A549 treated with Hydrocortisone at 1 μM for 4 hours (cell line): Measurements from ENCODE around the gene ZNF283. TPM values are rescaled to one million over a fixed set of nuclear protein-coding genes. Genes with fewer than 3 reads are reported as not detected.

Source experiments
- total RNA-seq: library from RNA; stranded (reverse); fragments of 200-300 nt; extraction: Qiagen RNA extraction; gene quantifications from 5 replicates; pipeline ENCODE4 v1.2.3, GENCODE V29; 2022

Gene ZNF283
- total RNA-seq, result 3.9 to 6.1 TPM (median 4.8 TPM) in 5 replicates

DNA sequence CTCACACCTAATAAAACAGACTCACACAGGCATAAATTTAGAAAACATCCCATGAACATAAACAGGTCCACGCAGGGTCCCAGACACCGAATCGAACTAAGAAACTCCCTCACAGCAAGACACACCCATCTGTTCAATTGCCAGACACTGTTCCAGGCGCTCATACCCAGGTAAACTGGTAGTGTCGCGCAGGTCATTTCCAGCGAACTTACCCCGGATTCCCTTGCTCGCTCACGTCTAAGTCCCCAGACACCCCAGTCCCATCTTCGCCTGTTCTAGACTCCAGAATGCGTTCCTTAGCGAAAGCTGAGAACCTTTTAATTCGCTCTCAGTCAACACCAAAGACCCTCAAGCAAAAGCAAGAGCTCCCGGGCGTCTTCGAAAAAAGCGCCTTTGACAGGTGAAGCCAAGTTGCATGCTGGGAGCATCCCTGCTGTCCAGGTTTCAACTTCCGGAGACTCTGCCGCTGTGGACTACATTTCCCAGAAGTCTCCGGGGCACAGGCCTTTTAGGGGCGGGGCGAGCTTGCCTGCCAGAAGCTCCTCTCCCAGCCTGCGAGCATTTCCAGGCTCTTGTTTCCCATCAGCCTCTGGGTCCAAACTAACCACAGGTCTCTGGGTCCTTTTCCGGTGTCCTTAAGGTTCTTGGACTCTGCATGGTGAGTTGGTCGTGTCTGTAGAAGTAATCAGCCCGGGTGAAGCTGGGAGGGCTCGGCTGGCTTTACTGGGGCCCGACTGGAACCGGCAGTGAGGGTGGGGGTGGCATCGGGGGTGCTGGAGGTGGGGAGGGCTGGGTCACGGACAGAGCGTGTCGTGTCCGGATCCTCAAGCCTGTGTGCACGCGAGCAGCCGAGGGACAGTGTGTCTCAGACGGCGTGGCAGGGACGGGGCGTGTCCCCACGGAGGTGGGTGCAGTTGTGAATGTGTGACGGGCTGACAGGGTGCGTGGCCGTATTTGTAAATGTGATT is at the start of gene ZNF283:
Gene ZNF283, plus strand, starts transcription at position 535 of the 968 bp plus-strand sequence. CDS start 6,184 bp downstream, outside the sequence.

DNA sequence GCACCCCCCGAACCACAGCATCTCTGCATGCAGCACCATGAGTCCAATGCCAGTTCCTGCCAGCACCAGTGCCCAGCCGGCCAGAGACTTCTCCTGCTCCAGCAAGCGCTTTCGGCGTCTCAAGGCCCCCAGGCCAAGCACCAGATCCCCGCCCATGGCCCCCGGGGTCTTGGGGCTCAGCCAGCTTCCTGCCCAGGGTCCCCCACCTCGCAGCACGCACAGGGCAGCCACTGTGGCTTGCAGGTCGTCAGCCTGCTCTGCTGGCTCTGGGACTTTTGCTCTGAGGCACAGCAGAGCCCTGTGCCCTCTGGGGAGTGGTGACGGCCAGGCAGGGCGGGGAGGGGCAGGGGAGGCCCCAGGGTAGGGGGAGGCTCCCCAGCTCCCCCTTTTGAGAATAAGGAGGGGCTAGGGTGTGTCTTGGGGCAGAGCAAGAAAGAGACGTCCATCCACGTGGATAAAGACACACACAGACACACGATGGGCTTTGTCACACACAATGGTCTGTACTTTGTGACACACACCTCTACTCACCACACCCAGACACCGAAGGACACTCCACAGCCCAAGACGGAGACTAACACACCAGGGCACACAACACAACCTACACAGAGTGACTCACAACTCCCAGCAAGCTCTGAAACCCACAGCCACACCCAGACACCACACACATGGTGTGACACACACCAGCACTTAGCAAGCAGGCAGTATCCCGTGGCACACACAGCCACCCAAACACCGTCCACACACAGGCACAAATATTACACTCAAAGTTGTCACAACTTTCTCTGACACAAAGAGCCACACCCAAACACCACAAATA is 46.2 kb upstream of the ZNF283 start, which contains the start of gene KCNN4:
Gene KCNN4, minus strand, starts transcription at position 268 of the 820 bp plus-strand sequence. Its CDS starts 112 bp downstream, at position 156.

DNA sequence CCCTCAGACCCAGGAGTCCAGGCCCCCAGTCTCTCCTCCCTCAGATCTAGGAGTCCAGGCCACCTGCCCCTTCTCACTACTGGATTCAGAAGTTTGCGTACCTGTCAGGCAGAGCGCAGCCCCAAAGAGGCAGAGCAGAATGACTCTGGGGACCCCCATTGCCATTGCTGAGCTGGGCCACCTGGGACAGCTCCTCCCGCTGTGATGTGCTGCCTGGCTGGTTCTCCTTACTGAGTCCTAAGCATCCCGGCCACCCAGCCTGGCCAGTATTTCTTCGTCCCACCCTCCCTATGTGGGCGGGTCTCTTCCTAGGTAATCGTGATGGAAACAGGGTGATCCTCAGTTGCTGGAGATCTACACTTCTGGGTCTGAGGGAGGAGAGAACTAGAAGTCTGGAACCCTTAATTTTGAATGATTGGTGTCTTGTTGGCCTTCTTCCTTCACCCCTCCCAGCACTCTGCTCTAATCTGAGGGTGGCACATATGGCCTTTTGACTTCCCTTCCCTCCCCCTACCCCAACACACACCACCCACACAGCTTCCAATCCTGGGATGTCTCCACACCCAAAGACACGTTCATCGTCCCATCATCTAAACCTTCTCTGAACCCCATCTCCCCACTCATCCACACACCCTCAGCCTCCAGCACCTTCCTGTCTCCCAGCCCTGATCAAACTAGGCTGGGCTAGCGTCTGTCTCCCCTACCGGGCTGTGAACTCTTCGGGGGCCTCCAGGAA is 24.7 kb upstream of the ZNF283 start, which contains the start of gene LYPD5:
Gene LYPD5, minus strand, starts transcription at position 232 of the 736 bp plus-strand sequence. Its CDS starts 67 bp downstream, at position 165.

DNA sequence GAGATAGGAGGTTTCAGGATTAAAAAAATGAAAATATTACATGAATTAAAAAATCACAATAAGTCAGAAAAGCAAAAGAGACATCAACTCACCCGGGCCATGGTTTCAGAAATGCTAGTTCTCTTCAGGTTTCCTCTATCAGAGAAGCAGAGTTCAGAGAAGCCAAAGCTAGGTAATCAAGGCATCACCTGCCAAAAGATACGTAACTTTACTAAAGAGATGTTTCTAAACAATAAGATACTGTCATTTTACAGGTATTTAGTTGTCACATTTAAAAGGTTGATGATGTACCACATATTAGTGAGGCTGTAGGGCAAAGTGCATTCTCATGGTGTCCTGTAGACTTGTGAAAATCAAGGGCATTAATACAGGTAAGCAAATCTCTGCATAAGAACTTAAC is 56.7 kb downstream of the ZNF283 start, which contains the start of gene ZNF404:
Gene ZNF404, minus strand, starts transcription at position 101 of the 400 bp plus-strand sequence.

Other genes starting within 250 kb of the ZNF283 start
- 4.8 to 7.7 TPM (median 5.9 TPM) in 5 replicates for gene IRGQ, start 231.2 kb upstream of the ZNF283 start, total RNA-seq
- gene ZNF576, start 230.7 kb upstream of the ZNF283 start, total RNA-seq, result 12.8 to 21.4 TPM (median 19.3 TPM) in 5 replicates
- gene SRRM5, start 215.2 kb upstream of the ZNF283 start, total RNA-seq, result 0.71 to 0.94 TPM (median 0.84 TPM) in 5 replicates
- gene ZNF428, start 207.7 kb upstream of the ZNF283 start, total RNA-seq, result 41.8 to 62.6 TPM (median 62.3 TPM) in 5 replicates
- gene CADM4, start 187.5 kb upstream of the ZNF283 start, total RNA-seq, result 7.7 to 11.6 TPM (median 8.9 TPM) in 5 replicates
- 59.0 to 67.2 TPM (median 63.7 TPM) in 5 replicates for gene PLAUR, start 157.2 kb upstream of the ZNF283 start, total RNA-seq
- gene IRGC, start 111.2 kb upstream of the ZNF283 start, total RNA-seq, result not detected in 5 replicates
- 49.2 to 64.3 TPM (median 55.9 TPM) in 5 replicates for gene SMG9, start 72.4 kb upstream of the ZNF283 start, total RNA-seq
- 42.2 to 55.5 TPM (median 53.1 TPM) in 5 replicates for gene KCNN4, start 46.3 kb upstream of the ZNF283 start, total RNA-seq
- gene LYPD5, start 24.9 kb upstream of the ZNF283 start, total RNA-seq, result 0.11 to 0.39 TPM (median 0.18 TPM) in 5 replicates
- 0.13 to 0.39 TPM (median 0.21 TPM) in 5 replicates for gene ZNF404, start 56.6 kb downstream of the ZNF283 start, total RNA-seq
- 8.7 to 12.8 TPM (median 9.8 TPM) in 5 replicates for gene ZNF45, start 108.0 kb downstream of the ZNF283 start, total RNA-seq
- gene ZNF221, start 123.9 kb downstream of the ZNF283 start, total RNA-seq, result 0.51 to 0.84 TPM (median 0.60 TPM) in 5 replicates
- 1.9 to 3.6 TPM (median 3.0 TPM) in 5 replicates for gene ZNF155, start 156.9 kb downstream of the ZNF283 start, total RNA-seq
- gene ZNF230, start 175.6 kb downstream of the ZNF283 start, total RNA-seq, result 2.2 to 4.2 TPM (median 3.3 TPM) in 5 replicates
- gene ZNF222, start 198.1 kb downstream of the ZNF283 start, total RNA-seq, result 3.1 to 3.8 TPM (median 3.5 TPM) in 5 replicates
- 2.3 to 5.1 TPM (median 2.9 TPM) in 5 replicates for gene ZNF223, start 224.7 kb downstream of the ZNF283 start, total RNA-seq
- 0.25 to 0.71 TPM (median 0.43 TPM) in 5 replicates for gene ZNF284, start 244.8 kb downstream of the ZNF283 start, total RNA-seq